Placental pericyte (primary cell): ENCODE measurements around the gene NAA20. TPM values are rescaled to one million over a fixed set of nuclear protein-coding genes. Genes with fewer than 3 reads are reported as not detected.

Experiments used
- total RNA-seq: library from RNA; depleted of rRNA; stranded (reverse); fragments of >200 nt; gene quantifications from 2 replicates; pipeline ENCODE4 v1.2.3, GENCODE V29; 2012

The NAA20 gene
- total RNA-seq = 26.9 and 30.4 TPM in 2 replicates

GRCh38 chr20:20017001-20017843, at the start of gene NAA20:
NAA20 (plus strand) TSS chr20:20017362; CDS start chr20:20017397, 35 bp downstream.

GRCh38 chr20:20052074-20052970, 35.2 kb downstream of the NAA20 start, which contains the start of the genes CFAP61 and CRNKL1:
CFAP61 (plus strand) TSS chr20:20052532; CDS start chr20:20056654, 4,122 bp downstream.
CRNKL1 (minus strand) TSS chr20:20052466; CDS start chr20:20052342, 124 bp downstream.

Other genes starting within 250 kb of the NAA20 start
- gene CRNKL1, start 35.1 kb downstream of the NAA20 start, total RNA-seq = 25.5 and 26.5 TPM in 2 replicates
- gene CFAP61, start 35.2 kb downstream of the NAA20 start, total RNA-seq = not detected in 2 replicates